ENCODE measurements around the gene RHOG. TPM values are rescaled to one million over a fixed set of nuclear protein-coding genes. Genes with fewer than 3 reads are reported as not detected.

The RHOG gene
- total and polyA plus RNA-seq, 9 of the 15 experiments (the other 6 are each of a cell fraction or from before 2014, with no cell fraction given) = 22.6 to 162 (median 80.3) TPM

DNA sequence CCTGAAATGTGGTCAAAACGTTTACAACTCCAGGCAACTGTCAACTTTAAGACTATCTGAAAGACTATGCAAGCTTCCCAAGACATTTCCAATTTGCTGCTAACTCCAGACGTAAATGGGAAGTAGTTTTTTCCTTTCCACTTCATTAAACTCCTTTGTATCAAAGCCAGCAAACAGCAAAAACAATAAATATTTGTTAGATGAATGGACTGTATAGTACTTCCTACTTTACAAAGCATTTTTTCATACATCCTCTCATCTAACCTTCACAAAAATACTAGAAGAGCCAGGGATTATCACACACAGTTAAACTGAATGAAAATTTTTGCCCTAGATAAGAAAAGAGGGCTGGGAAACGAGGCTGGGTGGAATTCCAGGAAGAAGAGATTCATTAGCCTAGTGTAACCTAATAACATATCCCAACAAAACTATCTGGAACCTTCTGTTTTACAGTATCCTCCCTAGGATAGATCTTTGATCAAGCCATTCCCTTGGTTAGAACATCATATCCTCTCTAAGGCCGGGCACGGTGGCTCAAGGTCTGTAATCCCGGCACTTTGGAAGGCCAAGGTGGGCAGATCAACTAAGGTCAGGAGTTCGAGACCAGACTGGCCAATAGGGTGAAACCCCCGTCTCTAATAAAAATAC is 53.9 kb downstream of the RHOG start (continued):
- TF ChIP-seq, protein P1, sequence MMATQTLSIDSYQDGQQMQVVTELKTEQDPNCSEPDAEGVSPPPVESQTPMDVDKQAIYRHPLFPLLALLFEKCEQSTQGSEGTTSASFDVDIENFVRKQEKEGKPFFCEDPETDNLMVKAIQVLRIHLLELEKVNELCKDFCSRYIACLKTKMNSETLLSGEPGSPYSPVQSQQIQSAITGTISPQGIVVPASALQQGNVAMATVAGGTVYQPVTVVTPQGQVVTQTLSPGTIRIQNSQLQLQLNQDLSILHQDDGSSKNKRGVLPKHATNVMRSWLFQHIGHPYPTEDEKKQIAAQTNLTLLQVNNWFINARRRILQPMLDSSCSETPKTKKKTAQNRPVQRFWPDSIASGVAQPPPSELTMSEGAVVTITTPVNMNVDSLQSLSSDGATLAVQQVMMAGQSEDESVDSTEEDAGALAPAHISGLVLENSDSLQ (IDR thresholded peaks at IDR 0.05) = no peak

DNA sequence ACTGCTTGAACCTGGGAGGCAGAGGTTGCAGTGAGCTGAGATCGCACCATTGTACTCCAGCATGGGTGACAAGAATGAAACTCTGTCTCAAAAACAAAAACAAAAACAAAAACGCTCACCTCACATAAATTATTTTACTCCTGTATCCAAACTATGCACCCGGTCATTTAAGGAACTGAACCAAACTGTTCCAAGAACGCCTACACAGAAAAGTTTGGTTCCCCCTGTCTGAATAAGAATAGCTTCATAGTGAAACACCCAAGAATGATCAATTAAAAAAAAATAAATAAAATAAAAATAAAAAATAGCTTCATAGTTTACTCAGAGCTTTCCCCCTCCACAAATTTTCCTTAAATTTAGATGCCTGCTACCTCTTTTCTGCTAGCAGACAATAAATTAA is 57.1 kb downstream of the RHOG start:
- POLR2A ChIA-PET = interaction anchor here (1.6 kb wide), 1 partner anchor 13 kb away, joined by 11 read pairs; the partner anchor contains the start of gene NUP98
- in situ Hi-C loops (cut with MboI) = no loop called here
- no peaks in the 10 kb centered on the region for H3K27me3 ChIP-seq (ENCODE audit: control insufficient read depth in 2 of 2, insufficient read depth in 2 of 2, low read length in 2 of 2)
- H3K9me1 ChIP-seq (ENCODE audit: control insufficient read depth, insufficient read depth, low read length) = no peaks in the 10 kb centered on the region
- peaks cover 8 to 11% of the 10 kb centered on the region in 2 experiments; a peak in 4 of 5 replicates for H3K4me1 ChIP-seq (replicated peaks in 1 of 2; ENCODE audit: control insufficient read depth in 2 of 2, insufficient read depth in 2 of 2, low read length in 2 of 2)
- H2AFZ ChIP-seq (ENCODE audit: low read depth, low read length) = no peak overlapping the region
- H3K4me2 ChIP-seq (ENCODE audit: insufficient read depth, low read length) = no peak overlapping the region
- intact Hi-C loops (cut with micrococcal nuclease) = no loop called here
- no peak overlapping the region for H3K27ac ChIP-seq (ENCODE audit: extremely low read depth, low read depth, low read length)
- no peak for ATAC-seq
- no peaks in the 10 kb centered on the region for H3K9me3 ChIP-seq (replicated peaks; ENCODE audit: control insufficient read depth, insufficient read depth, low read depth, low read length)
- no peak for DNase-seq (ENCODE audit: extremely low read depth in 1 of 4, low spot score in 3 of 4)
- TF ChIP-seq, protein P2, sequence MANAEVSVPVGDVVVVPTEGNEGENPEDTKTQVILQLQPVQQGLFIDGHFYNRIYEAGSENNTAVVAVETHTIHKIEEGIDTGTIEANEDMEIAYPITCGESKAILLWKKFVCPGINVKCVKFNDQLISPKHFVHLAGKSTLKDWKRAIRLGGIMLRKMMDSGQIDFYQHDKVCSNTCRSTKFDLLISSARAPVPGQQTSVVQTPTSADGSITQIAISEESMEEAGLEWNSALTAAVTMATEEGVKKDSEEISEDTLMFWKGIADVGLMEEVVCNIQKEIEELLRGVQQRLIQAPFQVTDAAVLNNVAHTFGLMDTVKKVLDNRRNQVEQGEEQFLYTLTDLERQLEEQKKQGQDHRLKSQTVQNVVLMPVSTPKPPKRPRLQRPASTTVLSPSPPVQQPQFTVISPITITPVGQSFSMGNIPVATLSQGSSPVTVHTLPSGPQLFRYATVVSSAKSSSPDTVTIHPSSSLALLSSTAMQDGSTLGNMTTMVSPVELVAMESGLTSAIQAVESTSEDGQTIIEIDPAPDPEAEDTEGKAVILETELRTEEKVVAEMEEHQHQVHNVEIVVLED (CRISPR knock-in tag; IDR thresholded peaks at IDR 0.05) = no peak
- TF ChIP-seq ZNF57 (CRISPR knock-in tag; IDR thresholded peaks at IDR 0.05) = no peak
- no TSS peak for BruUV-seq (replicated peaks)
- H4K20me1 ChIP-seq (replicated peaks; ENCODE audit: control insufficient read depth, insufficient read depth, low read length) = 0 out of 2 replicates have a peak, but pooled peaks cover 8% of the 10 kb centered on the region
- CTCF ChIA-PET (ENCODE audit: low intra/inter-chr PET ratio) = no interaction called here
- H3K9ac ChIP-seq (ENCODE audit: insufficient read depth in 1 of 2, low read depth in 2 of 2, low read length in 2 of 2) = no peak overlapping the region
- FAIRE-seq = no peak
- WGBS (ENCODE audit: insufficient coverage, low coverage, missing lambda C conversion rate) = 78% methylated on average over 3 of the region's 4 CpGs
- peaks cover 78% of the 10 kb centered on the region for H3K79me2 ChIP-seq (ENCODE audit: control insufficient read depth, insufficient read depth, low read length)
- H3K36me3 ChIP-seq (ENCODE audit: control insufficient read depth, insufficient read depth, low read length) = peaks cover 83% of the 10 kb centered on the region
- no peak overlapping the region for H3K4me3 ChIP-seq

All from K562 (cell line).